Panc1 (cell line): ENCODE measurements around the gene ITPRIP.

Experiments used
- POLR2AphosphoS5 ChIP-seq: IDR thresholded peaks from 2 replicates; pipeline ENCODE4 v1.6.1; 2012; ENCODE audit warnings: mild to moderate bottlenecking, low read depth, low read length, moderate library complexity
- TCF7L2 ChIP-seq: IDR thresholded peaks from 2 replicates; pipeline ENCODE4 v1.6.1; 2011; ENCODE audit warnings: mild to moderate bottlenecking, low read depth, low read length, inconsistent platforms
- TF ChIP-seq, protein P1 (sequence below): fragments of 450-650 bp; IDR thresholded peaks from 2 replicates; pipeline ENCODE4 v1.5.1; 2017; ENCODE audit warnings: mild to moderate bottlenecking

DNA sequence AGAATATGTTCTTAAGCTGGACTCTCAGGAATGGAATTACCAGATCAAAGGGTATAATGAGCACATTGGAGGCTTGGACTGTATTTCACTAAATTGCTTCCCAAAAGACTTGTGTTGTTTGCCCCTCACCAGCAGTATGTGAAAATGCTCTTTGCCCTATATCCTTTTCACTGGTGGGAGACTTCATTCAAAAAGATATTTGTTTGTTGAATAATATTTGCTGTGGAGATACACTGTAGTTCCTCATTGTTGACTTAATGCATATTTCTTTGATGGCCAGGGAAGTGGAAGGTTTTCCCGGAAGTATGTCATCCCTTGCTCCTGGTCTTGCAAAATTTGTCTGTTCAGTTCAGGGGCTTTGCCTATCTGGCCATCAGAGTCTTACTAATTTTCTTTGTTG is 49.9 kb downstream of the ITPRIP start:
- TF ChIP-seq POLR2AphosphoS5 (no peak), TCF7L2 (no peak)
- TF ChIP-seq, protein P1, sequence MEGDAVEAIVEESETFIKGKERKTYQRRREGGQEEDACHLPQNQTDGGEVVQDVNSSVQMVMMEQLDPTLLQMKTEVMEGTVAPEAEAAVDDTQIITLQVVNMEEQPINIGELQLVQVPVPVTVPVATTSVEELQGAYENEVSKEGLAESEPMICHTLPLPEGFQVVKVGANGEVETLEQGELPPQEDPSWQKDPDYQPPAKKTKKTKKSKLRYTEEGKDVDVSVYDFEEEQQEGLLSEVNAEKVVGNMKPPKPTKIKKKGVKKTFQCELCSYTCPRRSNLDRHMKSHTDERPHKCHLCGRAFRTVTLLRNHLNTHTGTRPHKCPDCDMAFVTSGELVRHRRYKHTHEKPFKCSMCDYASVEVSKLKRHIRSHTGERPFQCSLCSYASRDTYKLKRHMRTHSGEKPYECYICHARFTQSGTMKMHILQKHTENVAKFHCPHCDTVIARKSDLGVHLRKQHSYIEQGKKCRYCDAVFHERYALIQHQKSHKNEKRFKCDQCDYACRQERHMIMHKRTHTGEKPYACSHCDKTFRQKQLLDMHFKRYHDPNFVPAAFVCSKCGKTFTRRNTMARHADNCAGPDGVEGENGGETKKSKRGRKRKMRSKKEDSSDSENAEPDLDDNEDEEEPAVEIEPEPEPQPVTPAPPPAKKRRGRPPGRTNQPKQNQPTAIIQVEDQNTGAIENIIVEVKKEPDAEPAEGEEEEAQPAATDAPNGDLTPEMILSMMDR = no peak
